ENCODE measurements around the gene SVOP. TPM values are rescaled to one million over a fixed set of nuclear protein-coding genes. Genes with fewer than 3 reads are reported as not detected.

SVOP gene
- polyA plus RNA-seq, 1 experiment: not detected

- DNase-seq (ENCODE audit: low read depth): no peak
- H3K36me3 ChIP-seq (ENCODE audit: control insufficient read depth, insufficient read depth, low read length): no peaks in the 10 kb centered on the region
- POLR2A ChIA-PET: no interaction called here
- no peak overlapping the region for H3K4me3 ChIP-seq (ENCODE audit: low read depth, low read length)
- no peaks in the 10 kb centered on the region for H3K27me3 ChIP-seq (ENCODE audit: control insufficient read depth, insufficient read depth, low read length)
- CTCF ChIA-PET: no interaction called here
- TF ChIP-seq, protein P1, sequence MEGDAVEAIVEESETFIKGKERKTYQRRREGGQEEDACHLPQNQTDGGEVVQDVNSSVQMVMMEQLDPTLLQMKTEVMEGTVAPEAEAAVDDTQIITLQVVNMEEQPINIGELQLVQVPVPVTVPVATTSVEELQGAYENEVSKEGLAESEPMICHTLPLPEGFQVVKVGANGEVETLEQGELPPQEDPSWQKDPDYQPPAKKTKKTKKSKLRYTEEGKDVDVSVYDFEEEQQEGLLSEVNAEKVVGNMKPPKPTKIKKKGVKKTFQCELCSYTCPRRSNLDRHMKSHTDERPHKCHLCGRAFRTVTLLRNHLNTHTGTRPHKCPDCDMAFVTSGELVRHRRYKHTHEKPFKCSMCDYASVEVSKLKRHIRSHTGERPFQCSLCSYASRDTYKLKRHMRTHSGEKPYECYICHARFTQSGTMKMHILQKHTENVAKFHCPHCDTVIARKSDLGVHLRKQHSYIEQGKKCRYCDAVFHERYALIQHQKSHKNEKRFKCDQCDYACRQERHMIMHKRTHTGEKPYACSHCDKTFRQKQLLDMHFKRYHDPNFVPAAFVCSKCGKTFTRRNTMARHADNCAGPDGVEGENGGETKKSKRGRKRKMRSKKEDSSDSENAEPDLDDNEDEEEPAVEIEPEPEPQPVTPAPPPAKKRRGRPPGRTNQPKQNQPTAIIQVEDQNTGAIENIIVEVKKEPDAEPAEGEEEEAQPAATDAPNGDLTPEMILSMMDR (IDR thresholded peaks at IDR 0.05; ENCODE audit: insufficient read depth, low read depth, low read length): no peak
Measured at GRCh38 chr12:108982621-108983219, 38.1 kb downstream of the SVOP start.

GRCh38 chr12:108981835-108982234 lies 39.0 kb downstream of the SVOP start:
- TF ChIP-seq, protein P1 (IDR thresholded peaks at IDR 0.05; ENCODE audit: insufficient read depth, low read depth, low read length): no peak
- ChIA-PET POLR2A (no interaction called here), CTCF (no interaction called here)
- Histone ChIP-seq H3K36me3 (ENCODE audit: control insufficient read depth, insufficient read depth, low read length) (no peaks in the 10 kb centered on the region), H3K4me3 (ENCODE audit: low read depth, low read length) (no peak overlapping the region), H3K27me3 (ENCODE audit: control insufficient read depth, insufficient read depth, low read length) (no peaks in the 10 kb centered on the region; the same call in 1 of the 2 replicates)
- no peak for DNase-seq (ENCODE audit: low read depth)

- H3K27me3 ChIP-seq (ENCODE audit: control insufficient read depth, insufficient read depth, low read length): no peaks in the 10 kb centered on the region; the same call in 1 of the 2 replicates
- DNase-seq (ENCODE audit: low read depth): no peak
- CTCF ChIA-PET: interaction anchor here (0.6 kb wide), 1 partner anchor 10 kb away, joined by 3 read pairs; no protein-coding TSS in a partner anchor
- no peaks in the 10 kb centered on the region for H3K36me3 ChIP-seq (ENCODE audit: control insufficient read depth, insufficient read depth, low read length)
- POLR2A ChIA-PET: no interaction called here
- H3K4me3 ChIP-seq (ENCODE audit: low read depth, low read length): no peak overlapping the region
- TF ChIP-seq, protein P1 (IDR thresholded peaks at IDR 0.05; ENCODE audit: insufficient read depth, low read depth, low read length): no peak
Measured at GRCh38 chr12:108980831-108981618, 39.8 kb downstream of the SVOP start.

GRCh38 chr12:108977360-108977759 lies 43.5 kb downstream of the SVOP start:
- CTCF ChIA-PET: no interaction called here
- Histone ChIP-seq H3K36me3 (ENCODE audit: control insufficient read depth, insufficient read depth, low read length) (no peaks in the 10 kb centered on the region), H3K27me3 (ENCODE audit: control insufficient read depth, insufficient read depth, low read length) (no peaks in the 10 kb centered on the region; the same call in 1 of the 2 replicates), H3K4me3 (ENCODE audit: low read depth, low read length) (no peak overlapping the region)
- TF ChIP-seq, protein P1 (IDR thresholded peaks at IDR 0.05; ENCODE audit: insufficient read depth, low read depth, low read length): no peak
- POLR2A ChIA-PET: no interaction called here
- DNase-seq (ENCODE audit: low read depth): no peak

DNA sequence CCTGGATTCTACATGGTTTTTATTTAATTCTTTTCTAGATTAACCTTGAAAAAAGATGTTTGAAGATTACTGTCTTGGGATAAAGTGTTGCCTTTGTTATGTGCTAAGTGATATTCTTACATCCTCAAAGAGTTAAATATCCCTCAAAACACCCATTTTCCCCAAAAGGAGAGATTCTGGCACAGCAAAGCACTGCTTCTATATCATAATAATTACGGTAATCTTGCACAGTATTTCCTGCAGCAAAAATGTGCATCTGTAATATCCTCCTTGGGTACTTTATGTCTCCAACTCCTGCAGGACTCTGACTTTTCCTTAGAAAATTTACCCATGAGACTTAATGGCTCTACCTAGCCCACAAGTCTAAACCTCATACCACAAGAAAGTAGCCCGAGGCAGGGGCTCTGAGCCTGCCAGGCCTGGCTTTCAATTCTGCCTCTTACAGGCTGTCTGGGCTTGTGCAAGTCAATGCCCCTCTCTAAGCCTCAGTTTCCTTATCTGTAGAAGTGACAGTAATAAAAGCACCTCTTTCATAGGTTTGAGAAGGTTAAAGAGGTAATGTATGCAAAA lies 45.8 kb downstream of the SVOP start:
- ChIA-PET POLR2A (no interaction called here), CTCF (interaction anchor here (0.7 to 0.9 kb wide), 2 partner anchors 15 to 17 kb away, joined by 3 read pairs; no protein-coding TSS in a partner anchor)
- no peak for DNase-seq (ENCODE audit: low read depth)
- H3K27me3 ChIP-seq (ENCODE audit: control insufficient read depth, insufficient read depth, low read length): peaks cover 1% of the 10 kb centered on the region; the same call in 1 of the 2 replicates
- TF ChIP-seq, protein P1 (IDR thresholded peaks at IDR 0.05; ENCODE audit: insufficient read depth, low read depth, low read length): no peak
- no peak overlapping the region for H3K4me3 ChIP-seq (ENCODE audit: low read depth, low read length)
- no peaks in the 10 kb centered on the region for H3K36me3 ChIP-seq (ENCODE audit: control insufficient read depth, insufficient read depth, low read length)

All from BJ (cell line).